IMR-90 (cell line): ENCODE measurements around the gene ACSS3. TPM values are rescaled to one million over a fixed set of nuclear protein-coding genes. Genes with fewer than 3 reads are reported as not detected.

Source experiments
- ATAC-seq: fragments of 200-7000 bp; cut with Tn5 transposase; 2 replicates; pipeline ENCODE4 v1.9.1; 2020; ENCODE audit warnings: low read depth, mild to moderate bottlenecking, moderate library complexity
- BruUV-seq: library from RNA; stranded (reverse); fragments of 400-500 nt; replicated peaks from 2 replicates; lab custom pipeline; 2021; lab: Mats Ljungman, UMichigan
- CTCF ChIA-PET: fragments of 300-600 bp; formaldehyde crosslinking; extraction: SDS; loops from one replicate; lab custom pipeline; 2021; ENCODE audit warnings: antibody characterized with exemption; lab: Yijun Ruan, JAX
- POLR2A ChIA-PET: fragments of 300-600 bp; sonication (Branson Sonifier 250); formaldehyde crosslinking; loops from one replicate; lab custom pipeline; 2022; ENCODE audit warnings: antibody characterized with exemption; ENCODE audit not compliant: unreplicated experiment; lab: Charles Lee
- DNase-seq: peaks from one replicate; pipeline ENCODE4 v3.0.0; 2013
- H2AFZ ChIP-seq: replicated peaks from 2 replicates; pipeline ENCODE3; 2013; ENCODE audit warnings: low read length, mild to moderate bottlenecking; ENCODE audit not compliant: poor library complexity
- H2AK5ac ChIP-seq: 2 replicates; pipeline ENCODE4 v1.6.1; 2013; ENCODE audit warnings: low read depth, low read length, inconsistent platforms
- H2AK9ac ChIP-seq: replicated peaks from 2 replicates; pipeline ENCODE3; 2013; ENCODE audit warnings: mild to moderate bottlenecking, low read depth, low read length, moderate library complexity; ENCODE audit not compliant: poor library complexity
- H2BK120ac ChIP-seq: 2 replicates; pipeline ENCODE4 v1.6.1; 2013; ENCODE audit warnings: low read depth, low read length, inconsistent platforms
- H2BK15ac ChIP-seq: 3 replicates; pipeline ENCODE4 v1.6.1; 2013; ENCODE audit warnings: low read depth, low read length, inconsistent platforms
- H2BK20ac ChIP-seq: 2 replicates; pipeline ENCODE4 v1.6.1; 2013; ENCODE audit warnings: low read depth, mild to moderate bottlenecking, inconsistent platforms, low read length, moderate library complexity
- H2BK5ac ChIP-seq: 2 replicates; pipeline ENCODE4 v1.6.1; 2013; ENCODE audit warnings: mild to moderate bottlenecking, low read depth, low read length, inconsistent platforms; ENCODE audit not compliant: poor library complexity, severe bottlenecking
- H3K14ac ChIP-seq: replicated peaks from 2 replicates; pipeline ENCODE4 v1.6.1; 2013; ENCODE audit warnings: low read depth, low read length, inconsistent platforms
- H3K18ac ChIP-seq: 2 replicates; pipeline ENCODE4 v1.6.1; 2013; ENCODE audit warnings: low read depth, low read length, control low read depth
- H3K23ac ChIP-seq: 2 replicates; pipeline ENCODE4 v1.6.1; 2013; ENCODE audit warnings: low read depth, low read length, inconsistent platforms
- H3K27ac ChIP-seq: 2 replicates; pipeline ENCODE4 v1.5.1; 2013; ENCODE audit warnings: mild to moderate bottlenecking, control low read depth, low read length; ENCODE audit not compliant: insufficient read depth
- H3K27me3 ChIP-seq: 2 replicates; pipeline ENCODE4 v1.6.1; 2013; ENCODE audit warnings: low read length; ENCODE audit not compliant: control insufficient read depth, insufficient read depth
- H3K36me3 ChIP-seq: 2 replicates; pipeline ENCODE4 v1.6.1; 2013; ENCODE audit warnings: low read length, mixed read lengths; ENCODE audit not compliant: control insufficient read depth, insufficient read depth
- H3K4ac ChIP-seq: 2 replicates; pipeline ENCODE4 v1.6.1; 2013; ENCODE audit warnings: low read depth, low read length, inconsistent platforms
- H3K4me1 ChIP-seq: 2 replicates; pipeline ENCODE4 v1.6.1; 2013; ENCODE audit warnings: low read length, mixed read lengths; ENCODE audit not compliant: control insufficient read depth, insufficient read depth
- H3K4me2 ChIP-seq: 2 replicates; pipeline ENCODE4 v1.6.1; 2013; ENCODE audit warnings: low read depth, mild to moderate bottlenecking, control low read depth, low read length, moderate library complexity
- H3K4me3 ChIP-seq: 2 replicates; pipeline ENCODE4 v1.5.1; 2013; ENCODE audit warnings: low read depth, mild to moderate bottlenecking, control low read depth, low read length, moderate library complexity; ENCODE audit not compliant: insufficient read depth
- H3K56ac ChIP-seq: 2 replicates; pipeline ENCODE4 v1.6.1; 2013; ENCODE audit warnings: low read length, inconsistent platforms; ENCODE audit not compliant: insufficient read depth; ENCODE audit errors: extremely low read depth
- H3K79me1 ChIP-seq, 2 experiments: 2 replicates each; pipeline ENCODE4 v1.6.1; 2013; ENCODE audit warnings: low read length in 2 of 2, inconsistent platforms in 1 of 2, low read depth in 1 of 2
- H3K9ac ChIP-seq: 2 replicates; pipeline ENCODE4 v1.6.1; 2013; ENCODE audit warnings: low read depth, low read length, control low read depth
- H3K9me1 ChIP-seq: 2 replicates; pipeline ENCODE4 v1.6.1; 2013; ENCODE audit warnings: low read length, inconsistent platforms; ENCODE audit not compliant: insufficient read depth
- H3K9me3 ChIP-seq: 2 replicates; pipeline ENCODE4 v1.6.1; 2013; ENCODE audit warnings: low read length; ENCODE audit not compliant: control insufficient read depth, insufficient read depth
- H4K20me1 ChIP-seq: 2 replicates; pipeline ENCODE4 v1.6.1; 2013; ENCODE audit warnings: low read length, inconsistent platforms; ENCODE audit not compliant: insufficient read depth
- H4K5ac ChIP-seq: 2 replicates; pipeline ENCODE4 v1.6.1; 2013; ENCODE audit warnings: mild to moderate bottlenecking, low read depth, low read length, control low read depth
- H4K8ac ChIP-seq, 2 experiments: 2 replicates each; pipeline ENCODE4 v1.6.1; 2013; ENCODE audit warnings: low read depth in 2 of 2, low read length in 2 of 2, control low read depth in 1 of 2, inconsistent platforms in 1 of 2
- H4K91ac ChIP-seq: 2 replicates; pipeline ENCODE4 v1.6.1; 2013; ENCODE audit warnings: low read depth, low read length, inconsistent platforms; ENCODE audit not compliant: insufficient read depth
- BHLHE40 ChIP-seq: fragments of 150-350 bp; IDR thresholded peaks from 2 replicates; pipeline ENCODE4 v1.6.1; 2016; ENCODE audit warnings: mild to moderate bottlenecking, low read depth, low read length
- CEBPB ChIP-seq: IDR thresholded peaks from 2 replicates; pipeline ENCODE4 v1.6.1; 2012; ENCODE audit warnings: low read depth, low read length, improper control_type of control experiment
- CHD1 ChIP-seq: IDR thresholded peaks from 2 replicates; pipeline ENCODE4 v1.6.1; 2012; ENCODE audit warnings: low read depth, low read length, improper control_type of control experiment
- FOS ChIP-seq: fragments of 150-350 bp; IDR thresholded peaks from 2 replicates; pipeline ENCODE4 v1.6.1; 2016; ENCODE audit warnings: low read depth, low read length
- MAFK ChIP-seq: IDR thresholded peaks from 2 replicates; pipeline ENCODE4 v1.6.1; 2012; ENCODE audit warnings: low read depth, low read length, improper control_type of control experiment
- MAZ ChIP-seq: IDR thresholded peaks from 2 replicates; pipeline ENCODE4 v1.6.1; 2012; ENCODE audit warnings: low read depth, mild to moderate bottlenecking, low read length, improper control_type of control experiment, moderate library complexity, borderline replicate concordance
- MXI1 ChIP-seq: IDR thresholded peaks from 2 replicates; pipeline ENCODE4 v1.6.1; 2012; ENCODE audit warnings: low read depth, mild to moderate bottlenecking, low read length, moderate library complexity, borderline replicate concordance
- NFE2L2 ChIP-seq: fragments of 150-350 bp; IDR thresholded peaks from 2 replicates; pipeline ENCODE4 v1.6.1; 2016; ENCODE audit warnings: low read depth, mild to moderate bottlenecking, low read length
- POLR2A ChIP-seq: IDR thresholded peaks from 2 replicates; pipeline ENCODE4 v1.6.1; 2012; ENCODE audit warnings: mild to moderate bottlenecking, low read depth, low read length
- RAD21 ChIP-seq: IDR thresholded peaks from 2 replicates; pipeline ENCODE4 v1.6.1; 2012; ENCODE audit warnings: low read length, improper control_type of control experiment
- RCOR1 ChIP-seq: IDR thresholded peaks from 2 replicates; pipeline ENCODE4 v1.6.1; 2012; ENCODE audit warnings: mild to moderate bottlenecking, low read length, improper control_type of control experiment; ENCODE audit not compliant: insufficient replicate concordance
- RFX5 ChIP-seq: IDR thresholded peaks from 2 replicates; pipeline ENCODE4 v1.8.0; 2012; ENCODE audit warnings: low read depth, mild to moderate bottlenecking, low read length, moderate library complexity
- SMC3 ChIP-seq: fragments of 150-350 bp; IDR thresholded peaks from 2 replicates; pipeline ENCODE4 v1.6.1; 2016; ENCODE audit warnings: low read depth, mild to moderate bottlenecking, antibody characterized with exemption, low read length, moderate library complexity
- WGBS, 2 experiments: methylation state at CpG; one replicate each; pipeline versions ENCODE4 v1.1.5 to v1.1.7; 2013; ENCODE audit warnings: missing lambda C conversion rate in 2 of 2; ENCODE audit not compliant: insufficient read length in 1 of 2; ENCODE audit errors: extremely low coverage in 2 of 2; 5-methylcytosine and 5-hydroxymethylcytosine counted together
- dilution Hi-C: fragments of 300-500 bp; cut with HindIII; formaldehyde crosslinking; loops from one replicate; pipeline ENCODE4 v1.14.3; 2018; ENCODE audit warnings: low sequenced_read_pairs; ENCODE audit not compliant: unreplicated experiment
- in situ Hi-C: fragments of 300-500 bp; cut with MboI; formaldehyde crosslinking; loops from 3 replicates; pipeline ENCODE4 v1.14.3; 2019; ENCODE audit warnings: low sequenced_read_pairs, inconsistent platforms, mixed read lengths
- intact Hi-C: fragments of 100-400 bp; cut with micrococcal nuclease; formaldehyde crosslinking; loops from 2 replicates; pipeline ENCODE4 v1.10.0; 2022
- polyA plus RNA-seq, 3 experiments: library from polyadenylated mRNA; depleted of rRNA; stranded (reverse); fragments of >200 nt; gene quantifications; 2 replicates each; pipeline ENCODE4 v1.2.3, GENCODE V29; 2012; ENCODE audit warnings: low replicate concordance in 1 of 3
- total RNA-seq: library from RNA; depleted of rRNA; stranded (reverse); fragments of >200 nt; gene quantifications from 2 replicates; pipeline ENCODE4 v1.2.3, GENCODE V29; 2012
- TF ChIP-seq, protein P1 (sequence below): conservative IDR thresholded peaks from 2 replicates; pipeline ENCODE4 v1.5.1; 2012; ENCODE audit warnings: mild to moderate bottlenecking, low read depth, low read length, improper control_type of control experiment
- TF ChIP-seq, protein P2 (sequence below): fragments of 150-350 bp; IDR thresholded peaks from 2 replicates; pipeline ENCODE4 v1.6.1; 2017; ENCODE audit warnings: mild to moderate bottlenecking, antibody characterized with exemption, low read length, low read depth
- TF ChIP-seq, protein P3 (sequence below): fragments of 150-350 bp; IDR thresholded peaks from 2 replicates; pipeline ENCODE4 v1.6.1; 2016; ENCODE audit warnings: low read depth, mild to moderate bottlenecking, low read length, moderate library complexity, borderline replicate concordance

ACSS3 gene
- total and polyA plus RNA-seq, 2 of the 4 experiments (the other 2 are of a cell fraction), result 0.84 to 2.0 TPM

DNA sequence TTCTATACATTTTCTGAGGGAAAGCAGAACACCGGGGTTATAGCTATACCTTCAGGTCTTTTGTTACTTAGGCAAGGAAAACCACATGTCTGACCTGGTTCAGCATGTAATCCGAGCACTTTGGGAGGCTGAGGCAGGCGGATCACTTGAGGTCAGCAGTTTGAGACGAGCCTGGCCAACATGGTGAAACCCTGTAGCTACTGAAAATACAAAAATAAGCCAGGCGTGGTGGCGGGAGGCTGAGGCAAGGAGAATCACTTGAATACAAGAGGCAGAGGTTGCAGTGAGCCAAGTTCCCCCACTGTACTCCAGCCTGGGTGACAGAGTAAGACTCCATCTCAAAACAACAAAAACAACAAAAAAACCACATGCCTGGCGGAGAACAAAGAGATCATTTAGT lies 177.6 kb downstream of the ACSS3 start:
- Histone ChIP-seq H3K36me3 (no peaks in the 10 kb centered on the region), H3K14ac (no peak overlapping the region), H3K79me1 (no peaks in the 10 kb centered on the region), H2BK120ac (no peak overlapping the region), H2BK15ac (no peak overlapping the region), H4K20me1 (no peaks in the 10 kb centered on the region), H3K4ac (no peak overlapping the region), H3K9me1 (no peaks in the 10 kb centered on the region), H2BK20ac (no peak overlapping the region), H3K56ac (no peak overlapping the region), H4K8ac (no peak overlapping the region), H4K91ac (no peak overlapping the region), H4K5ac (no peak overlapping the region), H3K4me3 (no peak overlapping the region), H3K27ac (no peak overlapping the region), H3K18ac (no peak overlapping the region), H3K27me3 (no peaks in the 10 kb centered on the region), H3K23ac (no peak overlapping the region), H2AK9ac (no peak overlapping the region), H2BK5ac (no peak overlapping the region), H3K4me1 (no peaks in the 10 kb centered on the region), H3K4me2 (no peak overlapping the region), H3K9ac (no peak overlapping the region), H2AK5ac (no peak overlapping the region), H3K9me3 (no peaks in the 10 kb centered on the region), H2AFZ (no peak overlapping the region)
- DNase-seq, result no peak
- intact Hi-C loops (loop anchor here (5.0 to 10.0 kb wide), 4 partner anchors 421 to 1058 kb away; no protein-coding TSS in a partner anchor), dilution Hi-C loops (no loop called here), in situ Hi-C loops (loop anchor here (25.0 kb wide), 1 partner anchor 843 kb away; no protein-coding TSS in a partner anchor)
- no peak for ATAC-seq
- WGBS, 2 experiments, result no CpG with 5 or more reads among the region's 7 CpGs
- TF ChIP-seq CHD1 (no peak), RFX5 (no peak), SMC3 (no peak), CEBPB (no peak), RAD21 (no peak), RCOR1 (no peak), MAZ (no peak), MAFK (no peak), BHLHE40 (no peak), MXI1 (no peak), NFE2L2 (no peak), FOS (no peak), POLR2A (no peak)
- TF ChIP-seq, protein P1, sequence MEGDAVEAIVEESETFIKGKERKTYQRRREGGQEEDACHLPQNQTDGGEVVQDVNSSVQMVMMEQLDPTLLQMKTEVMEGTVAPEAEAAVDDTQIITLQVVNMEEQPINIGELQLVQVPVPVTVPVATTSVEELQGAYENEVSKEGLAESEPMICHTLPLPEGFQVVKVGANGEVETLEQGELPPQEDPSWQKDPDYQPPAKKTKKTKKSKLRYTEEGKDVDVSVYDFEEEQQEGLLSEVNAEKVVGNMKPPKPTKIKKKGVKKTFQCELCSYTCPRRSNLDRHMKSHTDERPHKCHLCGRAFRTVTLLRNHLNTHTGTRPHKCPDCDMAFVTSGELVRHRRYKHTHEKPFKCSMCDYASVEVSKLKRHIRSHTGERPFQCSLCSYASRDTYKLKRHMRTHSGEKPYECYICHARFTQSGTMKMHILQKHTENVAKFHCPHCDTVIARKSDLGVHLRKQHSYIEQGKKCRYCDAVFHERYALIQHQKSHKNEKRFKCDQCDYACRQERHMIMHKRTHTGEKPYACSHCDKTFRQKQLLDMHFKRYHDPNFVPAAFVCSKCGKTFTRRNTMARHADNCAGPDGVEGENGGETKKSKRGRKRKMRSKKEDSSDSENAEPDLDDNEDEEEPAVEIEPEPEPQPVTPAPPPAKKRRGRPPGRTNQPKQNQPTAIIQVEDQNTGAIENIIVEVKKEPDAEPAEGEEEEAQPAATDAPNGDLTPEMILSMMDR, result no peak
- TF ChIP-seq, protein P2, sequence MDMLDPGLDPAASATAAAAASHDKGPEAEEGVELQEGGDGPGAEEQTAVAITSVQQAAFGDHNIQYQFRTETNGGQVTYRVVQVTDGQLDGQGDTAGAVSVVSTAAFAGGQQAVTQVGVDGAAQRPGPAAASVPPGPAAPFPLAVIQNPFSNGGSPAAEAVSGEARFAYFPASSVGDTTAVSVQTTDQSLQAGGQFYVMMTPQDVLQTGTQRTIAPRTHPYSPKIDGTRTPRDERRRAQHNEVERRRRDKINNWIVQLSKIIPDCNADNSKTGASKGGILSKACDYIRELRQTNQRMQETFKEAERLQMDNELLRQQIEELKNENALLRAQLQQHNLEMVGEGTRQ, result no peak
- TF ChIP-seq, protein P3, sequence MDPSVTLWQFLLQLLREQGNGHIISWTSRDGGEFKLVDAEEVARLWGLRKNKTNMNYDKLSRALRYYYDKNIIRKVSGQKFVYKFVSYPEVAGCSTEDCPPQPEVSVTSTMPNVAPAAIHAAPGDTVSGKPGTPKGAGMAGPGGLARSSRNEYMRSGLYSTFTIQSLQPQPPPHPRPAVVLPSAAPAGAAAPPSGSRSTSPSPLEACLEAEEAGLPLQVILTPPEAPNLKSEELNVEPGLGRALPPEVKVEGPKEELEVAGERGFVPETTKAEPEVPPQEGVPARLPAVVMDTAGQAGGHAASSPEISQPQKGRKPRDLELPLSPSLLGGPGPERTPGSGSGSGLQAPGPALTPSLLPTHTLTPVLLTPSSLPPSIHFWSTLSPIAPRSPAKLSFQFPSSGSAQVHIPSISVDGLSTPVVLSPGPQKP, result no peak
- ChIA-PET POLR2A (no interaction called here), CTCF (no interaction called here)
- BruUV-seq, result no TSS peak
